ENCODE measurements around the gene PABPC1L2B.
"Not testable (repeated sequence)": the region's sequence is repeated elsewhere in the genome, so short reads cannot be mapped to it uniquely, and the experiment has no call there.

Gene PABPC1L2B

GRCh38 chrX:73002733-73003132 lies at the start of gene PABPC1L2B:
PABPC1L2B (plus strand) TSS chrX:73002939; CDS start chrX:73003643, 704 bp downstream.
- DNase-seq: not testable (repeated sequence)

- not testable (repeated sequence) for DNase-seq
These were observed 42.8 kb upstream of the PABPC1L2B start for GRCh38 chrX:72959971-72960370.

- DNase-seq: not testable (repeated sequence)
These were observed 30.9 kb upstream of the PABPC1L2B start for GRCh38 chrX:72971859-72972258.

DNA sequence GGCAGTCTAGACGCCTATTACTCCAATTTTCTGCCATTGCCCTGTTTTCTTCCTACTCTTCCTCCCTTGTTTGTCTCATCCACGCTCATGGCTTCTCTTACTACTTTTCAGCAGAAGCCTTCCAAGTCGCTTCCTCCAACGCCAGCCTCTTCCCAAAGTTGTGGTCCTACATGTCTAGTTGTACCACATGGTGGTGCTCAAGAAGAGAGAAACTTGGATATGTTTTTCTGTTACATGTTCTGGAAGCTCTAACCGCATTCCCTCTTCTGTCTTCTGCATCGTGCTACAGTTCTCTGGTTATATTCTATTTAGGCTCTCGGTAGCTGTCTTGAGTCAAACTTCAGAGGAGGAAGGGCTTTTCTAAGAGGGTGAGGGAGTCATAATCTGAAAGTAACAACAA lies 27.9 kb upstream of the PABPC1L2B start:
- not testable (repeated sequence) for DNase-seq

DNA sequence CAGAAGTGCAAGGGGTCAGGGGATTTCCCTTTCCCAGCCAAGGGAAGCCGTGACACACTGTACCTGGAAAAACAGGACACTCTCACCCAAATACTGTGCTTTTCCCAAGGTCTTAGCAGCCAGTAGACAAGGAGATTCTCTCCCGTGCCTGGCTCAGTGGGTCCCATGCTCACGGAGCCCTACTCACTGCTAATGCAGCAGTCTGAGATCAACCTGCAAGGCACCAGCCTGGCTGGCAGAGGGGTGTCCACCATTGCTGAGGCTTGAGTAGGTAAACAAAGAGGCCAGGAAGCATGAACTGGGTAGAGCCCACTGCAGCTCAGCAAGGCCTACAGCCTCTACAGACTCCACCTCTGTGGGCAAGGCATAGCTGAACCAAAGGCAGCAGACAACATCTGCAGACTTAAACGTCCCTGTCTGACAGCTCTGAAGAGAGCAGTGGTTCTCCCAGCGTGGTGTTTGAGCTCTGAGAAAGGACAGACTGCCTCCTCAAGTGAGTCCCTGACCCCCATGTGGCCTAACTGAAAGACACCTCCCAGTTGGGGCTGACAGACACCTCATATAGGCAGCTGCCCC lies 21.8 kb upstream of the PABPC1L2B start:
- not testable (repeated sequence) for DNase-seq

DNA sequence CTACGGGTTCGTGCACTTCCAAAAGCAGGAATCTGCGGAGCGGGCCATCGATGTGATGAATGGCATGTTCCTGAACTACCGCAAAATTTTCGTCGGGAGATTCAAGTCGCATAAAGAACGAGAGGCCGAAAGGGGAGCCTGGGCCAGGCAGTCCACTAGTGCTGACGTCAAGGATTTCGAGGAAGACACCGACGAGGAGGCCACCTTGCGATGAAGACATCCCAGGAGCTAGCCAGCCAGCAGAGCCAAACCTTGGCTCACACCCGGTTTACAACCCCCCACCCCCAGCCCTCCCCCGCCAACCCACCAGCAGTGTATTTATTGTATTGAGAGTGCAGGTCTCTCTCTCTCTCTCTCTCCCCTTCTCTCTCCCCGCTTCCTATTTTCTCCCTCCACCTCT lies 1.3 kb downstream of the PABPC1L2B start:
- not testable (repeated sequence) for DNase-seq

DNA sequence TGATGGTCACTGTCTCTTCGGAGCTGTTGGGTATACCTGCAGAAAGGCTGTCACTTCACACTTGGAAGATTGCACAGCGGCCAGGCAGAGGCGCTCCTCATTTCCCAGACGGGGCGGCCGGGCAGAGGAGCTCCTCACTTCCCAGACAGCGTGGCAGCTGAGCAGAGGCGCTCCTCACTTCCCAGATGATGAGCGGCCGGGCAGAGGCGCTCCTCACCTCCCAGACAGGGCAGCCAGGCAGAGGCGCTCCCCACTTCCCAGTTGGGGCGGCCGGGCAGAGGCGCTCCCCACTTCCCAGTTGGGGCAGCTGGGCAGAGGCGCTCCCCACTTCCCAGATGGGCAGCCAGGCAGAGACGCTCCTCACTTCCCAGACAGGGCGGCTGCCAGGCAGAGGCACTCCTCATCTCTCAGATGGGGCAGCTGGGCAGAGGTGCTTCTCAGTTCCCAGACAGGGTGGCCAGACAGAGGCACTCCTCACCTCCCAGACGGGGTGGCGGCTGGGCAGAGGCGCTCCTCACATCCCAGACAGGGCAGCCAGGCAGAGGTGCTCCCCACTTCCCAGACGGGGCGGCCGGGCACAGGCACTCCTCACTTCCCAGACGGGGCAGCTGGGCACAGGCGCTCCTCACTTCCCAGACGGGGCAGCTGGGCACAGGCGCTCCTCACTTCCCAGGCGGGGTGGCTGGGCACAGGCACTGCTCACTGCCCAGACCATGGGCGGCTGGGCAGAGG lies 18.8 kb downstream of the PABPC1L2B start:
- no peak for DNase-seq

DNA sequence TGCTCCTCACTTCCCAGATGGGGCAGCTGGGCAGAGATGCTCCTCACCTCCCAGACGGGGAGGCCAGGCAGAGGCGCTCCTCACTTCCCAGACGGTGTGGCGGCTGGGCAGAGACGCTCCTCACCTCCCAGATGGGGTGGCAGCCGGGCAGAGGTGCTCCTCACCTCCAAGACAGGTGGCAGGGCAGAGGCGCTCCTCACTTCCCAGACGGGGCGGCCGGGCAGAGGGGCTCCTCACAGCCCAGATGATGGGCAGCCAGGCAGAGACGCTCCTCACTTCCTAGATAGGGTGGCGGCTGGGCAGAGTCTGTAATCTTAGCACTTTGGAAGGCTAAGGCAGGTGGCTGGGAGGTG lies 19.3 kb downstream of the PABPC1L2B start:
- not testable (repeated sequence) for DNase-seq

DNA sequence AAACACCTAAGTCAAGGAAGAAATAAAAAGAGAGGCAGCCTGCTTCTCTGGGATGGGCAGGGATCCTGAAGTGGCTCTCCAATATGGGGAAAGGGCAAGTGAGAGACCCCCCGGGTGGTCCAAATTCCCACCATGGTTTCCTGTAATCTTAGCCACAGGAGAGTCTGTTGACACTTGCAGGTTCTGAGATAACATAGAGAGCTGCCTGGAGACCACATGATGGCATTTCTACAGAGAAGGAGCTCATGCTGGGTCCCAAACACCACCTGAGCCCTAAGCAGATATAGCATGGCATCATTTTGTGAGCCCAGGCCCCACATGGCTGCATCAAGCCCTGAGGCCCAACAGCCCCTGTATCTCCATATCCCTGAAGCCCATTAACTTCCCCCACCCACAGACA lies 26.1 kb downstream of the PABPC1L2B start:
- DNase-seq: no peak

All from COR-L47 (cell line).